Activated T-helper 9 cell treated with anti-CD3 and anti-CD28 coated beads, Interleukin-2, amount 50 U/mL, for 16 hours (primary cell): ENCODE results near the gene ZNF862.

Source experiments
- DNase-seq: peaks from one replicate; pipeline ENCODE4 v3.0.0-alpha.2; 2020; ENCODE audit warnings: low read depth

ZNF862 gene

GRCh38 chr7:149845257-149845980 lies 7.2 kb downstream of the ZNF862 start:
- DNase-seq, result no peak

GRCh38 chr7:149846021-149846420 lies 7.8 kb downstream of the ZNF862 start:
- no peak for DNase-seq

- no peak for DNase-seq
Measured at GRCh38 chr7:149846436-149847046, 8.4 kb downstream of the ZNF862 start.

GRCh38 chr7:149849174-149849573 lies 11.0 kb downstream of the ZNF862 start:
- DNase-seq, result no peak

- no peak for DNase-seq
Measured at GRCh38 chr7:149850007-149850594, 11.9 kb downstream of the ZNF862 start.

GRCh38 chr7:149850716-149851115 lies 12.5 kb downstream of the ZNF862 start:
- DNase-seq, result no peak

GRCh38 chr7:149851449-149851848 lies 13.3 kb downstream of the ZNF862 start:
- no peak for DNase-seq

GRCh38 chr7:149853157-149853556 lies 15.0 kb downstream of the ZNF862 start:
- DNase-seq, result no peak

- no peak for DNase-seq
Measured at GRCh38 chr7:149854611-149855360, 16.6 kb downstream of the ZNF862 start.

GRCh38 chr7:149855361-149856305 lies 17.5 kb downstream of the ZNF862 start:
- no peak for DNase-seq

GRCh38 chr7:149856583-149856982 lies 18.4 kb downstream of the ZNF862 start:
- no peak for DNase-seq

GRCh38 chr7:149859369-149859768 lies 21.2 kb downstream of the ZNF862 start:
- DNase-seq, result no peak

GRCh38 chr7:149859876-149860275 lies 21.7 kb downstream of the ZNF862 start:
- no peak for DNase-seq

GRCh38 chr7:149860821-149861727 lies 22.9 kb downstream of the ZNF862 start:
- no peak for DNase-seq

GRCh38 chr7:149861728-149862045 lies 23.5 kb downstream of the ZNF862 start:
- DNase-seq, result no peak

GRCh38 chr7:149862156-149862555 lies 24.0 kb downstream of the ZNF862 start:
- DNase-seq, result no peak

- DNase-seq, result no peak
Measured at GRCh38 chr7:149863500-149863899, 25.3 kb downstream of the ZNF862 start.

- no peak for DNase-seq
Measured at GRCh38 chr7:149864023-149864422, 25.8 kb downstream of the ZNF862 start.

- no peak for DNase-seq
Measured at GRCh38 chr7:149864751-149865150, 26.6 kb downstream of the ZNF862 start.

GRCh38 chr7:149865437-149865836 lies 27.3 kb downstream of the ZNF862 start:
- DNase-seq, result no peak
